Mesodermal cell (in vitro differentiated cells): ENCODE results near the gene CTF1.
A peak's percentile ranks its signal among the peaks of the same experiment; 100 is the strongest.

Experiments
- H3K27ac ChIP-seq: 2 replicates; pipeline ENCODE4 v1.7.0; 2013; ENCODE audit warnings: mild to moderate bottlenecking, low read depth, low read length, moderate library complexity; ENCODE audit not compliant: severe bottlenecking
- H3K36me3 ChIP-seq: 2 replicates; pipeline ENCODE4 v1.7.1; 2013; ENCODE audit warnings: mild to moderate bottlenecking, low read length, moderate library complexity; ENCODE audit not compliant: control insufficient read depth, insufficient read depth
- H3K4me1 ChIP-seq: one replicate; pipeline ENCODE4 v1.7.1; 2013; ENCODE audit warnings: mild to moderate bottlenecking, low read length; ENCODE audit not compliant: insufficient read depth, control insufficient read depth, poor library complexity, severe bottlenecking
- H3K4me3 ChIP-seq: 2 replicates; pipeline ENCODE4 v1.7.0; 2013; ENCODE audit warnings: low read length, control low read depth, mild to moderate bottlenecking; ENCODE audit not compliant: insufficient read depth, poor library complexity, severe bottlenecking; ENCODE audit errors: extremely low read depth
- H3K9me3 ChIP-seq: 2 replicates; pipeline ENCODE4 v1.7.1; 2013; ENCODE audit warnings: mild to moderate bottlenecking, low read length, moderate library complexity; ENCODE audit not compliant: control insufficient read depth
- WGBS, 2 experiments: methylation state at CpG; one replicate each; pipeline ENCODE4 v1.1.5; 2013; ENCODE audit warnings: missing lambda C conversion rate in 2 of 2; ENCODE audit not compliant: insufficient coverage in 2 of 2; 5-methylcytosine and 5-hydroxymethylcytosine counted together

CTF1 gene

GRCh38 chr16:30899794-30900193, 3.4 kb downstream of the CTF1 start:
- Histone ChIP-seq H3K4me1 (peaks cover 17% of the 10 kb centered on the region), H3K9me3 (no peaks in the 10 kb centered on the region), H3K4me3 (no peak overlapping the region), H3K27ac (no peak overlapping the region), H3K36me3 (no peaks in the 10 kb centered on the region)
- whole genome bisulfite sequencing, 2 experiments = 90% methylated on average over 2 of the region's 2 CpGs; no CpG with 5 or more reads in 1 of the 2 experiments

- Histone ChIP-seq H3K27ac (no peak overlapping the region), H3K4me1 (peaks cover 11% of the 10 kb centered on the region), H3K4me3 (no peak overlapping the region), H3K9me3 (no peaks in the 10 kb centered on the region), H3K36me3 (no peaks in the 10 kb centered on the region)
- WGBS, 2 experiments = 91 to 93% methylated on average over 2 to 4 of the region's 5 CpGs
Measured at GRCh38 chr16:30900588-30900987, 4.2 kb downstream of the CTF1 start.

GRCh38 chr16:30901201-30902028, 5.0 kb downstream of the CTF1 start:
- Histone ChIP-seq H3K4me3 (peak overlapping the region; percentile 32), H3K27ac (peak overlapping the region; percentile 57), H3K36me3 (no peaks in the 10 kb centered on the region), H3K4me1 (peaks cover 5% of the 10 kb centered on the region), H3K9me3 (no peaks in the 10 kb centered on the region)
- 36 to 50% methylated on average over 2 to 3 of the region's 6 CpGs for WGBS, 2 experiments

DNA sequence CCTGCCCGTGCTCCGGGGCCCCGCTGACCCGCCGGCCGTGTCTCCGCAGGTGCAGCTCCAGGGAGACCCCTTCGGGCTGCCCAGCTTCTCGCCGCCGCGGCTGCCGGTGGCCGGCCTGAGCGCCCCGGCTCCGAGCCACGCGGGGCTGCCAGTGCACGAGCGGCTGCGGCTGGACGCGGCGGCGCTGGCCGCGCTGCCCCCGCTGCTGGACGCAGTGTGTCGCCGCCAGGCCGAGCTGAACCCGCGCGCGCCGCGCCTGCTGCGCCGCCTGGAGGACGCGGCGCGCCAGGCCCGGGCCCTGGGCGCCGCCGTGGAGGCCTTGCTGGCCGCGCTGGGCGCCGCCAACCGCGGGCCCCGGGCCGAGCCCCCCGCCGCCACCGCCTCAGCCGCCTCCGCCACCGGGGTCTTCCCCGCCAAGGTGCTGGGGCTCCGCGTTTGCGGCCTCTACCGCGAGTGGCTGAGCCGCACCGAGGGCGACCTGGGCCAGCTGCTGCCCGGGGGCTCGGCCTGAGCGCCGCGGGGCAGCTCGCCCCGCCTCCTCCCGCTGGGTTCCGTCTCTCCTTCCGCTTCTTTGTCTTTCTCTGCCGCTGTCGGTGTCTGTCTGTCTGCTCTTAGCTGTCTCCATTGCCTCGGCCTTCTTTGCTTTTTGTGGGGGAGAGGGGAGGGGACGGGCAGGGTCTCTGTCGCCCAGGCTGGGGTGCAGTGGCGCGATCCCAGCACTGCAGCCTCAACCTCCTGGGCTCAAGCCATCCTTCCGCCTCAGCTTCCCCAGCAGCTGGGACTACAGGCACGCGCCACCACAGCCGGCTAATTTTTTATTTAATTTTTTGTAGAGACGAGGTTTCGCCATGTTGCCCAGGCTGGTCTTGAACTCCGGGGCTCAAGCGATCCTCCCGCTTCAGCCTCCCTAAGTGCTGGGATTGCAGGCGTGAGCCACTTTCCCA, 5.9 kb downstream of the CTF1 start:
- H3K27ac ChIP-seq = peak overlapping the region; percentile 68
- H3K36me3 ChIP-seq = no peaks in the 10 kb centered on the region
- 12 to 13% methylated on average over 90 to 94 of the region's 99 CpGs for WGBS, 2 experiments
- H3K4me1 ChIP-seq = peaks cover 5% of the 10 kb centered on the region
- peak overlapping the region; percentile 32 for H3K4me3 ChIP-seq
- no peaks in the 10 kb centered on the region for H3K9me3 ChIP-seq

GRCh38 chr16:30903002-30903401, 6.6 kb downstream of the CTF1 start:
- 85 to 97% methylated on average over 3 to 4 of the region's 4 CpGs for WGBS, 2 experiments
- Histone ChIP-seq H3K4me3 (no peak overlapping the region), H3K27ac (peak overlapping the region; percentile 68)

DNA sequence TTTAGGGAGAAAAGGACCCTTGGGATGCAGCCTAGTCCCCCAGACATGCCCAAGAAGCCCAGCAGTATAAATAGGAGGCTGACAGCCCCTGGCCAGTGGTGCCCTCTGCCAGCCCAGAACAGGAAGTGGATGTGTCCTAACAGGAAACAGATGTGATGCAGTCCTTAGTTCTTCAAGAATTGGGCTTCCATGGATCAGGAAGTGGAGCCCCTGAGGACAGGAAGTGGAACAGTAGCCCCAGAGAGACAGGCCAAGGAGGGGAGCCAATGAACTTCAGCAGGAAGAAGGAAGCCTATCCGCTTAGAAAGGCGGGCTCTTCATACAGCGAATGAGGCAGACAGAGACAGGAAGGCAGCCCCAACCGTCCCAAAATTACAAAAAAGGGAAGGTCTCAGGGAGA, 7.2 kb downstream of the CTF1 start:
- H3K4me3 ChIP-seq = no peak overlapping the region
- no peaks in the 10 kb centered on the region for H3K9me3 ChIP-seq
- no peak overlapping the region for H3K27ac ChIP-seq
- peaks cover 5% of the 10 kb centered on the region for H3K4me1 ChIP-seq
- 82 to 100% methylated on average over 4 of the region's 4 CpGs for WGBS, 2 experiments
- H3K36me3 ChIP-seq = no peaks in the 10 kb centered on the region

More at GRCh38 chr16:30903002-30903401, 6.6 kb downstream of the CTF1 start:
- H3K4me1 ChIP-seq = peaks cover 5% of the 10 kb centered on the region
- no peaks in the 10 kb centered on the region for H3K9me3 ChIP-seq
- no peaks in the 10 kb centered on the region for H3K36me3 ChIP-seq

GRCh38 chr16:30904114-30904780, 7.8 kb downstream of the CTF1 start:
- Histone ChIP-seq H3K27ac (no peak overlapping the region), H3K36me3 (no peaks in the 10 kb centered on the region), H3K9me3 (no peaks in the 10 kb centered on the region), H3K4me1 (peaks cover 5% of the 10 kb centered on the region), H3K4me3 (no peak overlapping the region)
- WGBS, 2 experiments = 95 to 97% methylated on average over 15 to 19 of the region's 19 CpGs

- peaks cover 5% of the 10 kb centered on the region for H3K4me1 ChIP-seq
- WGBS, 2 experiments = 87 to 93% methylated on average over 3 of the region's 4 CpGs
- no peaks in the 10 kb centered on the region for H3K9me3 ChIP-seq
- H3K36me3 ChIP-seq = no peaks in the 10 kb centered on the region
- no peak overlapping the region for H3K4me3 ChIP-seq
- no peak overlapping the region for H3K27ac ChIP-seq
Measured at GRCh38 chr16:30907064-30907463, 10.7 kb downstream of the CTF1 start.

DNA sequence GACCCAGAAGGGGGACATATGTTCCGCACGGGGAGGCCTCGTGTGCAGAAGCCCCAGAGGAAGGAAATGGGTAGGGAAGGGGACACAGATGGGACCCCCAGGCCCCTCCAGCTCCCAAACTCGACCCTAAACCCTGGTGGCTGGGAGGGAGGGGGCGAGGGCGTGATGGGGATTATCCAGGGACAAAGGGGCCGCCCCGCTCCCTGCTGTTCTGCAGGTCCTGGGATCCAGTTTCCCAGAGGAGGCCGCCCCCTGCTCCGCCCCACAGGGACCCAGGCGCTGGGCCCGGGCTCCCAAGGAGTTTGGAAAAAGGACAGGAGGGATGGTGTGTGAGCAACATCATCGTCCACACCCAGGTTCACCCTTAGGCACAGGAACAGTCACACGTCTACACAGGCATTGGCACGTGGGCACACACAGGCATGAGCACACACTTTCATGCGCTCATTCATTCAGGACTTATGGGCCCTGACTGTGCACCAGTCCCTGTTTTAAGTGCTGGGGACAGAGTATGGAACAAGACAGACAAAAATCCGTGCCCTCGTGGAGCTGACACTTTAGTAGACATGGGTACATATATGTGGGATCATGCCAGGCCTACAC, 14.1 kb downstream of the CTF1 start:
- 63 to 65% methylated on average over 14 to 15 of the region's 18 CpGs for WGBS, 2 experiments
- no peak overlapping the region for H3K27ac ChIP-seq
- H3K36me3 ChIP-seq = no peaks in the 10 kb centered on the region
- H3K9me3 ChIP-seq = no peaks in the 10 kb centered on the region
- no peaks in the 10 kb centered on the region for H3K4me1 ChIP-seq
- H3K4me3 ChIP-seq = no peak overlapping the region

GRCh38 chr16:30912794-30913412, 16.5 kb downstream of the CTF1 start:
- H3K4me1 ChIP-seq = no peaks in the 10 kb centered on the region
- WGBS, 2 experiments = 90 to 93% methylated on average over 6 of the region's 6 CpGs

More at GRCh38 chr16:30912794-30913412, 16.5 kb downstream of the CTF1 start:
- Histone ChIP-seq H3K36me3 (no peaks in the 10 kb centered on the region), H3K9me3 (no peaks in the 10 kb centered on the region), H3K4me3 (no peak overlapping the region), H3K27ac (no peak overlapping the region)
